ENCODE measurements around the gene PUDP.

Gene PUDP

DNA sequence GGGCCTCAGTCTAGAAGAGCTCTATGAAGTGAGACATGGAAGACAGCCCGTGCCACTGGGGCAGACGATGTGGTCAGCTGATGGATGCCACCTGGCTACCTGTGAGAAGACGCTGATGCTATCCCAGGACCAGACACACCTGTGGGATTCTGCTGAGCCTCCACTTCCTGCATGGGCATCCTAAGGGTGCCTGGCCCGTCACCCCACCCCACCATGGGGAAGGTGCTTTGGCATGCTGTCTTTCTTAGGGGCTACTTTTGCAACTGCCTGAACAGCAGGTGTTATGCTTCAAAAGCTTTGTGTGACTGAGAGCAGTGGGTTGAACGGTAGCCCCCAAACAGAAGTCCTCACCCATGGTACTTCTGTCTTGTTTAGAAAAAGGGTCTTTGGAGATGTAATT lies 65.4 kb downstream of the PUDP start:
- Mint-ChIP-seq H3K36me3 (ENCODE audit: low read depth) (peaks cover 12% of the 10 kb centered on the region), H3K9me3 (no peaks in the 10 kb centered on the region), H3K4me1 (ENCODE audit: low read depth) (peaks cover 37% of the 10 kb centered on the region), H3K4me3 (no peak overlapping the region), H3K27ac (no peak overlapping the region), H3K27me3 (ENCODE audit: low read depth) (no peaks in the 10 kb centered on the region)

DNA sequence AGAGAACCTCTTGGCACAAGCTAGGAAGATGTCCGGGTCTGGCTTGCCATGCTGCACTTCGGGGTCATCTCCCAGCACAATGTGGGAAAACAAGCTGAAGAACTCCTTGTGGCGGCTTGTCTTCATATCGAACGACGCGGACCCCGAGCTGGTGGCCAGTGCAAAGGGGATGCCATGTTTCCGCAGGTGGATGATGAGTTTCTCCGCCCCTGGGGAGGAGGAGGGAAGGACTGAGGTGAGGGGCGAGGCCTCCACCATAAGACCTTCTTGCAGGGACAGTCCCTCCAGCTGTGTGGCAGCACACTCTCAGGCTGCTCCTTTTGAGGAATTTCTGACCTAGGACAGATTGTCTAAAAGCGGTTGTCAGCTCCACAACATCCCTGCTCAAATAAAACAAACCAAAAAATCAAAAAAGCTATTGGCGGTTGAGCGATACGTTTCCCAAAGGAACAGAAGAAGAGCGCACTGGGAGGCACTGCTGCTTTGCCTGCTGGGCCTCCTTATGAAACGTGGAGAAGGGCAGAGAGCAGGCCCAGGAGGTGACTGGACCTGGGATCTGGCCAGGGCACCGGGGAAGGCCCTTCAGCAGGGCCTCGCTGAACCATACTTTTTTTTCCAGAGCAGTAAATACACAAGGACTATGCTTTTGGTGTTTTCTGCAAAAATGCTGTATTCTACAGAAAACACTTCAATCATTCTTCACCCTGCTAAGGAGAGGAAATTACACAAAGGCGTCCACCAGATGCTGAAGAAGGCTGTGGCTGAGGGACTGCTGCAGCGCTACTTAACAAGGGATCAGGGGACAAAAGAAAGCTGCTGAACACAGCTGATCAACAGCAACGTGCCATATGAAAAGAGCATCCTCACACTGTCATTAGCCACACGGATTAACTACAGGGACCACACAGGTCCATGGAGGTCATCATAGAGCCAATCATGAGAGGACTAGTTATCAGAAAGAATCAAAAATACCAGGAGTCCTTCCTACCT lies 70.4 kb downstream of the PUDP start:
- H3K36me3 Mint-ChIP-seq (ENCODE audit: low read depth): peaks cover 5% of the 10 kb centered on the region
- H3K27ac Mint-ChIP-seq: no peak overlapping the region
- no peak overlapping the region for H3K4me3 Mint-ChIP-seq
- H3K4me1 Mint-ChIP-seq (ENCODE audit: low read depth): peaks cover 14% of the 10 kb centered on the region
- H3K9me3 Mint-ChIP-seq: no peaks in the 10 kb centered on the region
- H3K27me3 Mint-ChIP-seq (ENCODE audit: low read depth): no peaks in the 10 kb centered on the region

DNA sequence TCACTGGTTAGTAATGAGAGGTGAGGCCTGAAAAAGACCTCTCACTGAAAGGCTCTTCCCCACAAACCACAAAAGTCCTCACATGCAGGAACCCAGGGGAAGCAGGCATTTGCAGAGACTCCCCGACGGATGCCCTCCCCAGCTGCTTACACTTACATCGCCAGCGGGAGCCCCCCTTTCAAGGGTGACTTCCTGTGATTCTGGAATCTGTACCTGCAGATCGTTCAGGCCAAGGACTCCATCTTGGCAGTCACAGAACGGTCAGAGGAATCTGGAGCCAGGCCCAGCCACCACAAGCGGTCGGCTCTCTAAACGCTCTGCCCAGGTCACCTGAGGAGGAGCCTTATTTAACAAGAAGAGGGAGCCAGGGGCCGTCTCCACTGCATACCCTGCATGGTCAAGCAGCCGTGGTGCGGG lies 71.7 kb downstream of the PUDP start:
- Mint-ChIP-seq H3K27me3 (ENCODE audit: low read depth) (no peaks in the 10 kb centered on the region), H3K9me3 (no peaks in the 10 kb centered on the region), H3K4me1 (ENCODE audit: low read depth) (peaks cover 11% of the 10 kb centered on the region), H3K4me3 (no peak overlapping the region), H3K36me3 (ENCODE audit: low read depth) (peaks cover 5% of the 10 kb centered on the region), H3K27ac (no peak overlapping the region)

DNA sequence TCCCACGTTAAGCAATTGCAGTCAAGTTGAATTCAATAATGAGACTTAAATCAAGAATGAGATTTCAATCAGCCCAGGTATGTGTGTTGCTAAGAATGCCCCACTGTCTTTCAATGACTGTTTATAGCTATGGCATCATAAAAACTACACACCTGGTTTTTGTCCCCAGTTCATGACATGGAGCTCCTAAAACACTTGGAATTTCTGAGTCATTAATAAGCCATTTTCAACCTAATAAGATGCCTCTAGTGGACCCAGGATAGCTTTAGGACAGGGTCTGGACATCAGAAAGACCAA lies 73.1 kb downstream of the PUDP start:
- Mint-ChIP-seq H3K36me3 (ENCODE audit: low read depth) (peaks cover 2% of the 10 kb centered on the region), H3K9me3 (no peaks in the 10 kb centered on the region), H3K4me3 (no peak overlapping the region), H3K27ac (no peak overlapping the region), H3K4me1 (ENCODE audit: low read depth) (peaks cover 13% of the 10 kb centered on the region), H3K27me3 (ENCODE audit: low read depth) (no peaks in the 10 kb centered on the region)

DNA sequence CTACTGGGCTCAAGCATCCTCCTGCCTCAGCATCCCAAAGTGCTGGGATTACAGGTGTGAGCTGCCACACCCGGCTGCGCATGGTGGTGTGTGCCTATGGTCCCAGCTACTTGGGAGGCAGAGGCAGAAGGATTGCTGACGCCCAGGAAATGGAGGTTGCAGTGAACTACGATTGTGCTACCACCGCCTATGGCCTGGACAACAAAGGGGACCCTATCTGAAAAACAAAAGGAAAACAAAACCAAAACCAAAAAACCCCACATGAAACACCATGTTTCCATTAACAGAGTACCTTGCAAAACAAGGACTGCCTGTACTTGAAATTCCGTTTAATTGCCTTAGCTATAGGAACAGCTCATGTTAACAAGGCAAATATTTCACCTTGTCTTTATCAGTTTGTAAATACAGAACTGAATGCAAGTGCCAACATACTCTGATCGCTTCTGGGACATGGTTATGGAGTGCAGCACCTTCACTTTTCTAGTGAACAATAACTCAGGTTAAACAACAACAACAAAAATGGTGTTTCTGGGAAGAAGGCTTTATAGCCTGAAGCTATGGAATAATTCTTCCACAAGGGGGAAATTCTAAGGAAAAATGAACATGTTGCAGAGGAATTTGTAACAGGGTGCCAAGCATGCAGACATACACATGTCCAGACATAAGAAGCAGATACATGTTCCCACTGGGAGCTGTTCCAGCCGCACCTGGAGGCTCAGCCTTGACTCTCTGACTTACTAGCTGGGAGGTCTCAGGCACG lies 73.6 kb downstream of the PUDP start:
- Mint-ChIP-seq H3K27me3 (ENCODE audit: low read depth) (no peaks in the 10 kb centered on the region), H3K36me3 (ENCODE audit: low read depth) (no peaks in the 10 kb centered on the region), H3K9me3 (no peaks in the 10 kb centered on the region), H3K4me1 (ENCODE audit: low read depth) (peaks cover 18% of the 10 kb centered on the region), H3K27ac (no peak overlapping the region), H3K4me3 (no peak overlapping the region)

- H3K4me3 Mint-ChIP-seq: no peak overlapping the region
- H3K4me1 Mint-ChIP-seq (ENCODE audit: low read depth): peaks cover 28% of the 10 kb centered on the region
- no peaks in the 10 kb centered on the region for H3K27me3 Mint-ChIP-seq (ENCODE audit: low read depth)
- H3K9me3 Mint-ChIP-seq: no peaks in the 10 kb centered on the region
- no peak overlapping the region for H3K27ac Mint-ChIP-seq
- H3K36me3 Mint-ChIP-seq (ENCODE audit: low read depth): peaks cover 8% of the 10 kb centered on the region
These were observed 74.6 kb downstream of the PUDP start for GRCh38 chrX:7073336-7073735.

DNA sequence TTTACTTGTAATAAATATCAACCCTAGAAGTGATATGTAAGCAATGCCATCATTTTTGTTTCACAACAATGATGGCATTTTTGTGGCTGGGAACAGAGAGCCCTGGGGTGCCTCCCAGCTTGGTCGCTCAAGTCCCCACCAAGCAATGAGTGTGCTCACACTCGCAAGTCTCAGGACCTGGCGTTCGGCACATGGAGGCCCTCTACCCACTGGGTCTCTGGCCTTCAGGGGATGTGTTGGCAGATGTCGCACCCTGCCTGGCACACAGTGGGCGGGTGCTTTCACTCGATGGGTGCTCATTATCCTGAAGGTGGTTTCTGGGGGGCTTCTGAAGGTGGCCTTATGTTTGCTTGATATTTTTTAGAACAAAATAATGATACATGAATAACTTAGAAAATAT lies 75.1 kb downstream of the PUDP start:
- no peak overlapping the region for H3K4me3 Mint-ChIP-seq
- H3K27me3 Mint-ChIP-seq (ENCODE audit: low read depth): no peaks in the 10 kb centered on the region
- H3K36me3 Mint-ChIP-seq (ENCODE audit: low read depth): peaks cover 11% of the 10 kb centered on the region

GRCh38 chrX:7071390-7071789 lies 76.6 kb downstream of the PUDP start:
- no peak overlapping the region for H3K4me3 Mint-ChIP-seq
- no peaks in the 10 kb centered on the region for H3K27me3 Mint-ChIP-seq (ENCODE audit: low read depth)
- H3K36me3 Mint-ChIP-seq (ENCODE audit: low read depth): peaks cover 11% of the 10 kb centered on the region
- H3K9me3 Mint-ChIP-seq: no peaks in the 10 kb centered on the region
- H3K4me1 Mint-ChIP-seq (ENCODE audit: low read depth): peaks cover 27% of the 10 kb centered on the region
- H3K27ac Mint-ChIP-seq: no peak overlapping the region

More for the DNA sequence above, 75.1 kb downstream of the PUDP start:
- H3K4me1 Mint-ChIP-seq (ENCODE audit: low read depth): peaks cover 29% of the 10 kb centered on the region
- no peaks in the 10 kb centered on the region for H3K9me3 Mint-ChIP-seq
- no peak overlapping the region for H3K27ac Mint-ChIP-seq

DNA sequence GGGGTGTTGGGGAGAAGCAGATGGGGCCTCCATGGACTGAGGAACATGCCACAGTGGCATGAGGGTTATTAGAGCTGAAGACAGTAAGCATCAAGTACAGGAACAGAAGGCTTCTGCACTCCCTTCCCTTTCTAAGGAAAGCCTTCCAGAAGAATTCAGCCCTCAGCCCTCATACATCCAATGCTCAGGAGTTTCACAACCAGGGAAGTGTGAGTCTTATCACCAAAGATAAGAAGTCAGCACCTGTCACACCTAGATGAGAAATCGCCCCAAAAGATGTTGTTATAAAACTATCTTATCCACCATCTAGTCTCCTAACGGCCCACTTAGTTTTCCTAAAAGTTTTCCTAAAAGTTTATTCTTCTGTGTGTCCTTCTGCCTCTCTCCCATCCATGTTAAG lies 78.4 kb downstream of the PUDP start:
- Mint-ChIP-seq H3K27me3 (ENCODE audit: low read depth) (no peaks in the 10 kb centered on the region), H3K36me3 (ENCODE audit: low read depth) (peaks cover 11% of the 10 kb centered on the region), H3K4me1 (ENCODE audit: low read depth) (peaks cover 27% of the 10 kb centered on the region), H3K27ac (no peak overlapping the region), H3K4me3 (no peak overlapping the region), H3K9me3 (no peaks in the 10 kb centered on the region)

DNA sequence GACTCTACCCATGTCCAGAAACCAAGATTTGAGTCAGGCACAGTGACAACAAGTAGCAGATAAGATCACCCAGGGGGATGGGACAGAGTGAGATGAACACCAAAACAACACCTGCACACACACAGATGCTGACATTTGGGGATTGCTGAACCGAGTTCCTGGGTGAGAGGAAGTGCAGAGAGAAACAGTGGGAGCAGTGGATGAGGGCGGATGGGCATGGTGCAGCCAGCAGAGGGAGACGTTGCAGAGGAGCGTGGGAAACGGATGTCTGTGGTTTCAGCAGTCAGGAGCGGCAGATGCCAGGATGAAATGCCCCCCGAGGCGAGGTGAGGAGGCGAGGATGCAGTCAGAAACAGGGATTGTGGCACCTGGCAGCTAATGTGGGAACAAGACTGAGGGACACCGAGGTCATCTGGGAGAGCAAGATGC lies 79.0 kb downstream of the PUDP start:
- H3K4me1 Mint-ChIP-seq (ENCODE audit: low read depth): peaks cover 22% of the 10 kb centered on the region
- H3K36me3 Mint-ChIP-seq (ENCODE audit: low read depth): peaks cover 11% of the 10 kb centered on the region
- H3K27ac Mint-ChIP-seq: peak overlapping the region; percentile 13
- H3K9me3 Mint-ChIP-seq: no peaks in the 10 kb centered on the region
- H3K27me3 Mint-ChIP-seq (ENCODE audit: low read depth): no peaks in the 10 kb centered on the region
- peak overlapping the region; percentile 39 for H3K4me3 Mint-ChIP-seq

DNA sequence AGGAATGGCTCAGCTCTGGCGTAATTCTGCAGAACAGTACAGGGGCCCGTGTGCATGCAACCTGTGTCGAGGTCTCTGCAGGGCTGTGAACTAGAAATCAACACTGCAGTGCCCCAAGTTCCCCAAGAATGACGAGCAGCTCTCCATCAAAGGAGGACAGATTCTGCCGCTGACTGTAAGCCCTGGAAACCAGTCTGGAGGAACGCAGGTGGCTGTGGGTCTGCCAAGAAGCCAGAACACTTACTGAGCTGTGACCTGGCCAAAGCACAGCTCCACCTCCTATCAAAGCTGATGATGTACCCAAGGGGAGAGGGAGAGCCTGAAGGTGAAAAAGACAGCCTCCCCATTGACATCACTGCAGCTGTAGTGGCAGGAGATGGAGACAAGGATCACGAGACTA lies 80.7 kb downstream of the PUDP start:
- Mint-ChIP-seq H3K27ac (no peak overlapping the region), H3K9me3 (no peaks in the 10 kb centered on the region), H3K4me3 (no peak overlapping the region), H3K36me3 (ENCODE audit: low read depth) (peaks cover 12% of the 10 kb centered on the region), H3K4me1 (ENCODE audit: low read depth) (peaks cover 24% of the 10 kb centered on the region), H3K27me3 (ENCODE audit: low read depth) (no peaks in the 10 kb centered on the region)

DNA sequence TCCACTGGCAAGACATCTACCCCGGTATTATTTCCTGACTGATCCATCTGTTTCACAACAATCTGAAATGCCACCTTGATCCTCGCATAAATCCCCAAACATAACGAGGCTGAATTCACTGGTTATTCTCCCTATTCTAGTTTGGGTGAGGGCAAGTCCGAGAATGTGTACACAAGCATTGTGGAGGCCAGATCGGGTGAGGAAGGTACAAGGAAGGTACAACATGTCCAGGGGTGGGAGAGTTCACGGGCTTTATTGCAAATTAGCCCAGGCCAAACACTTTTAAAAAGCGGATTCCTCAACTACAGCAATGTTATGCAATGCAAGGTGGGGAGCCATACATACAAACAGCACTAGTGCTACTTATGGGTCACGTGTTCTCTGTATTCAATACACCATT lies 82.5 kb downstream of the PUDP start:
- Mint-ChIP-seq H3K27ac (no peak overlapping the region), H3K36me3 (ENCODE audit: low read depth) (peaks cover 12% of the 10 kb centered on the region), H3K9me3 (no peaks in the 10 kb centered on the region), H3K4me1 (ENCODE audit: low read depth) (peaks cover 20% of the 10 kb centered on the region), H3K4me3 (no peak overlapping the region), H3K27me3 (ENCODE audit: low read depth) (no peaks in the 10 kb centered on the region)

DNA sequence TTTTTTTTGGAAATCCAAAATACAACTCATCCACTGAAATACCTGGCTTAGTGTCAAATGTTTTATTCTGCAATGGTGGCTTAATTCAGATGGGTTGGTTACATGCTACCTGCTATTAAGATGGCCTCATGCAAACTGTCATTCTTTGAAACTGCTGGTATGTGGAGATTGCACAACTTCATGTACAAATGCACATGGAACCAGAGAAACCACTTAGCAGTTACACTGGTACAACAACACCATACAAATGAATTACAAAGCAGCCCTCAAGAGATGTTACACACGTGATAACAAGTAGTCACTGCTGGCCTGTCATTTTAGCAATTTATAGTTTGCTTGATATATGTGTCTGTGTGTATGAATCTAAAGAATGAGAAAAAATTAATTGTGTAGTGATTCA lies 85.0 kb downstream of the PUDP start:
- Mint-ChIP-seq H3K36me3 (ENCODE audit: low read depth) (peaks cover 4% of the 10 kb centered on the region), H3K27ac (no peak overlapping the region), H3K4me1 (ENCODE audit: low read depth) (peaks cover 20% of the 10 kb centered on the region), H3K9me3 (no peaks in the 10 kb centered on the region), H3K27me3 (ENCODE audit: low read depth) (no peaks in the 10 kb centered on the region), H3K4me3 (no peak overlapping the region)

DNA sequence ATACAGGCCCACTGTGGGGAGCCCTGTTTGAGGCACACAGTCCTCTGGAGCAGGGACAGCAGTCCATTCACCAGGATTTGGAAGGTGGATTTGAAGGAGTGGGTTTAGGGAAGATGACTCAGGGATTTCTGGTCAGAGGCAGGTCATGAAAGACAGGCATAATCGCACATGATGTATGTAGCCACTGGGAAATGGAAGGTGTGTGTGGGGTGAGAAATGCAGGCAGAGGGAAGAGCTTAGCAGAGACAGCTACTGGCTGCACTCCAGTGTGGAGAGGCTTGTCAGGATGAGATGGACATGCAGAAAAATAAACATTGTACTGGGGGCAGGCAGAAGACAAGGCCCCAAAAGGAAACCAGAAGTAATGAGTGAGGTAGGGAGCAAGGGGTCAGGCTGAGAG lies 85.7 kb downstream of the PUDP start:
- Mint-ChIP-seq H3K27me3 (ENCODE audit: low read depth) (no peaks in the 10 kb centered on the region), H3K4me3 (no peak overlapping the region), H3K27ac (no peak overlapping the region), H3K36me3 (ENCODE audit: low read depth) (peaks cover 8% of the 10 kb centered on the region), H3K9me3 (no peaks in the 10 kb centered on the region), H3K4me1 (ENCODE audit: low read depth) (peaks cover 20% of the 10 kb centered on the region)

DNA sequence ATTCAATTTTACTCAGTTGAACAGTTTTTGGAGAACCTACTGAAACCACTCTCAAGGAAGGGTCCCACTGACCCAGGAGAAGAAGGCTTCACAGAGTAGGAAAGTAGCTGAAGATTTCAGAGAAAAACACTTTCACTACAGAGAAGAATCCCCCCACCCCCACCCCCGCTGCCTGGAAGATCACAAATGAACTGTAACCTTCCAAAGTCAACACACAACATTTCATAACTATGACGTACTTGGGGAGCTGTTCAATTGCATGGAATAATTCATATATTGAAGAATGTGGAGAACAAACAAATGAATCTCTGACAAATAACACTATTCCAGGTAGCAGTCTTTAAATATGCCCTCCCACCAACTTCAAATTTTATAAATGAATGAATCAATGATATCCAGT lies 86.5 kb downstream of the PUDP start:
- Mint-ChIP-seq H3K4me1 (ENCODE audit: low read depth) (peaks cover 20% of the 10 kb centered on the region), H3K36me3 (ENCODE audit: low read depth) (peaks cover 10% of the 10 kb centered on the region), H3K4me3 (no peak overlapping the region), H3K9me3 (no peaks in the 10 kb centered on the region), H3K27ac (no peak overlapping the region), H3K27me3 (ENCODE audit: low read depth) (no peaks in the 10 kb centered on the region)
